ENCODE measurements around the gene COL28A1.
"Not testable (repeated sequence)": the region's sequence is repeated elsewhere in the genome, so short reads cannot be mapped to it uniquely, and the experiment has no call there.

COL28A1 gene

GRCh38 chr7:7563269-7563668 is 27.6 kb upstream of the COL28A1 start:
- Histone ChIP-seq H4K20me1 (ENCODE audit: insufficient read depth, low read length) (no peaks in the 10 kb centered on the region), H3K4me1 (ENCODE audit: low read length) (peaks cover 12% of the 10 kb centered on the region), H3K27me3 (ENCODE audit: low read depth, low read length) (no peaks in the 10 kb centered on the region), H3K9me3 (ENCODE audit: insufficient read depth, low read length) (no peaks in the 10 kb centered on the region), H3K79me2 (ENCODE audit: low read length) (peaks cover 15% of the 10 kb centered on the region), H2AFZ (ENCODE audit: low read depth, low read length) (no peak overlapping the region), H3K4me2 (ENCODE audit: low read length) (no peak overlapping the region), H3K27ac (ENCODE audit: low read length) (no peak overlapping the region), H3K36me3 (replicated peaks; ENCODE audit: low read depth, low read length) (peaks cover under 1% of the 10 kb centered on the region), H3K4me3 (ENCODE audit: low read length) (no peak overlapping the region), H3K9ac (ENCODE audit: low read length) (no peak overlapping the region)
- TF ChIP-seq EZH2phosphoT487 (IDR thresholded peaks at IDR 0.05; ENCODE audit: low read depth), result no peak
- TF ChIP-seq, protein P1, sequence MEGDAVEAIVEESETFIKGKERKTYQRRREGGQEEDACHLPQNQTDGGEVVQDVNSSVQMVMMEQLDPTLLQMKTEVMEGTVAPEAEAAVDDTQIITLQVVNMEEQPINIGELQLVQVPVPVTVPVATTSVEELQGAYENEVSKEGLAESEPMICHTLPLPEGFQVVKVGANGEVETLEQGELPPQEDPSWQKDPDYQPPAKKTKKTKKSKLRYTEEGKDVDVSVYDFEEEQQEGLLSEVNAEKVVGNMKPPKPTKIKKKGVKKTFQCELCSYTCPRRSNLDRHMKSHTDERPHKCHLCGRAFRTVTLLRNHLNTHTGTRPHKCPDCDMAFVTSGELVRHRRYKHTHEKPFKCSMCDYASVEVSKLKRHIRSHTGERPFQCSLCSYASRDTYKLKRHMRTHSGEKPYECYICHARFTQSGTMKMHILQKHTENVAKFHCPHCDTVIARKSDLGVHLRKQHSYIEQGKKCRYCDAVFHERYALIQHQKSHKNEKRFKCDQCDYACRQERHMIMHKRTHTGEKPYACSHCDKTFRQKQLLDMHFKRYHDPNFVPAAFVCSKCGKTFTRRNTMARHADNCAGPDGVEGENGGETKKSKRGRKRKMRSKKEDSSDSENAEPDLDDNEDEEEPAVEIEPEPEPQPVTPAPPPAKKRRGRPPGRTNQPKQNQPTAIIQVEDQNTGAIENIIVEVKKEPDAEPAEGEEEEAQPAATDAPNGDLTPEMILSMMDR (IDR thresholded peaks at IDR 0.05; ENCODE audit: low read depth, low read length), result no peak

GRCh38 chr7:7562736-7563135 is 27.1 kb upstream of the COL28A1 start:
- Histone ChIP-seq H4K20me1 (ENCODE audit: insufficient read depth, low read length) (no peaks in the 10 kb centered on the region), H2AFZ (ENCODE audit: low read depth, low read length) (no peak overlapping the region)

GRCh38 chr7:7561591-7561990 is 25.9 kb upstream of the COL28A1 start:
- not testable (repeated sequence) for H3K79me2 ChIP-seq (ENCODE audit: low read length); H3K27ac ChIP-seq (ENCODE audit: low read length); H3K9me3 ChIP-seq (ENCODE audit: insufficient read depth, low read length); H3K4me3 ChIP-seq (ENCODE audit: low read length); H4K20me1 ChIP-seq (ENCODE audit: insufficient read depth, low read length); H3K9ac ChIP-seq (ENCODE audit: low read length); H3K27me3 ChIP-seq (ENCODE audit: low read depth, low read length); H3K4me2 ChIP-seq (ENCODE audit: low read length); H3K36me3 ChIP-seq (replicated peaks; ENCODE audit: low read depth, low read length); H2AFZ ChIP-seq (ENCODE audit: low read depth, low read length)
- peaks cover 12% of the 10 kb centered on the region for H3K4me1 ChIP-seq (ENCODE audit: low read length)

More at GRCh38 chr7:7562736-7563135, 27.1 kb upstream of the COL28A1 start:
- no peak for TF ChIP-seq EZH2phosphoT487 (IDR thresholded peaks at IDR 0.05; ENCODE audit: low read depth)
- TF ChIP-seq, protein P1 (IDR thresholded peaks at IDR 0.05; ENCODE audit: low read depth, low read length), result no peak
- no peak overlapping the region for H3K4me2 ChIP-seq (ENCODE audit: low read length)
- peaks cover 12% of the 10 kb centered on the region for H3K4me1 ChIP-seq (ENCODE audit: low read length)
- H3K4me3 ChIP-seq (ENCODE audit: low read length), result no peak overlapping the region
- no peaks in the 10 kb centered on the region for H3K27me3 ChIP-seq (ENCODE audit: low read depth, low read length)
- H3K36me3 ChIP-seq (replicated peaks; ENCODE audit: low read depth, low read length), result no peaks in the 10 kb centered on the region
- no peak overlapping the region for H3K9ac ChIP-seq (ENCODE audit: low read length)
- no peak overlapping the region for H3K27ac ChIP-seq (ENCODE audit: low read length)
- H3K9me3 ChIP-seq (ENCODE audit: insufficient read depth, low read length), result no peaks in the 10 kb centered on the region
- peaks cover 9% of the 10 kb centered on the region for H3K79me2 ChIP-seq (ENCODE audit: low read length)

GRCh38 chr7:7557252-7557651 is 21.6 kb upstream of the COL28A1 start:
- Histone ChIP-seq H3K4me3 (ENCODE audit: low read length) (no peak overlapping the region), H2AFZ (ENCODE audit: low read depth, low read length) (no peak overlapping the region), H3K27me3 (ENCODE audit: low read depth, low read length) (no peaks in the 10 kb centered on the region), H3K9ac (ENCODE audit: low read length) (no peak overlapping the region), H3K9me3 (ENCODE audit: insufficient read depth, low read length) (no peaks in the 10 kb centered on the region), H3K4me2 (ENCODE audit: low read length) (no peak overlapping the region), H3K36me3 (replicated peaks; ENCODE audit: low read depth, low read length) (no peaks in the 10 kb centered on the region), H4K20me1 (ENCODE audit: insufficient read depth, low read length) (no peaks in the 10 kb centered on the region), H3K27ac (ENCODE audit: low read length) (no peak overlapping the region), H3K4me1 (ENCODE audit: low read length) (no peaks in the 10 kb centered on the region), H3K79me2 (ENCODE audit: low read length) (no peaks in the 10 kb centered on the region)
- no peak for TF ChIP-seq EZH2phosphoT487 (IDR thresholded peaks at IDR 0.05; ENCODE audit: low read depth)
- TF ChIP-seq, protein P1 (IDR thresholded peaks at IDR 0.05; ENCODE audit: low read depth, low read length), result no peak

DNA sequence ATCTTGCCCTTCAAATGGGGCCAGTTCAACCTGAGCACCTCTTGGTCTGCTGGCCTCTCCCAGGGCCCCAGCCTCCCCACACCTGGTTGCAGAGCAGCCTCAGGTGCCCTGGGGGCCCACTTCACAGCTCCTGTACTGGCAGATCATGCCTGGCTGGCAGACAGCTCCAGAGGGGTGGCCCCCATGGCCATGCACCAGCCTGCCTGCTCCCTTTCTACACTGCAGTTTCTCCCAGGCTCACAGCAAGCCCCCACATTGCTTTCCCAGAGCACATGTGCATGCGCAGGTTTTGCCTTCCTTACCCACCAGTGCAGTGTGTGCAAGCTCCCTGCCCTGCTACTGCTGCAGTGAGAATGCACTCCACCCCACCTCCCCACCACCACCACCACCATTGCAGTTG is 21.2 kb upstream of the COL28A1 start:
- Histone ChIP-seq H3K4me1 (ENCODE audit: low read length) (no peaks in the 10 kb centered on the region), H3K36me3 (replicated peaks; ENCODE audit: low read depth, low read length) (no peaks in the 10 kb centered on the region), H3K27ac (ENCODE audit: low read length) (no peak overlapping the region), H4K20me1 (ENCODE audit: insufficient read depth, low read length) (no peaks in the 10 kb centered on the region), H2AFZ (ENCODE audit: low read depth, low read length) (no peak overlapping the region), H3K9me3 (ENCODE audit: insufficient read depth, low read length) (no peaks in the 10 kb centered on the region), H3K4me2 (ENCODE audit: low read length) (no peak overlapping the region), H3K27me3 (ENCODE audit: low read depth, low read length) (no peaks in the 10 kb centered on the region), H3K4me3 (ENCODE audit: low read length) (no peak overlapping the region), H3K9ac (ENCODE audit: low read length) (no peak overlapping the region), H3K79me2 (ENCODE audit: low read length) (no peaks in the 10 kb centered on the region)
- TF ChIP-seq, protein P1 (IDR thresholded peaks at IDR 0.05; ENCODE audit: low read depth, low read length), result no peak
- no peak for TF ChIP-seq EZH2phosphoT487 (IDR thresholded peaks at IDR 0.05; ENCODE audit: low read depth)
